ENCODE data around the gene KCNH1.

DNA sequence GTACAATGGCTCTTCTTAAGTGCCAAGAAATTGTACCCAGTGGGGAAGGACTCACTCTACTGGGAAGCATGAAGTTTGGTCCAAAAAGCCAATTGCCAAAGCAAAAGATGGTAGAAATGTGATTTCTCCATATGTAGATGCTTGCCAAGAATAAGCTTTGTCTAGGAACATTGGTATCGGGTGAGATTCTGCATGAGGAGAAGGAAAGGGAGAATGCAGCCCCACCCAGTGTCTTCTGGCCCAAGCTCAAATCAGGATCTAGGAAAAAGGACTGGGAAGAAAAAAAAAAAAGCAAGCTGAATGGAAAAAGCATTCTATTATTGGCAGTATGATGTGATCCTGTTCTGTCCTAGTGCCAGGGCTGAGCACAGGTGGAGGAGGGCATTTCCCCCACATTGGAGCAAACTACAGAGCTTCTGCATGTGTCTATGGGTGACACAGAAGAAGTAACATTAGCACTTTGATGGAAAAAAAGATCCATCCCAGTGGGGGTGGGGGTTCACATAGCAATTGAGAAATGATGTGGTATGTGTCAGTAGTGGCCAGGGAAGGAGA is 226.6 kb downstream of the KCNH1 start:
- TF ChIP-seq, protein P1, sequence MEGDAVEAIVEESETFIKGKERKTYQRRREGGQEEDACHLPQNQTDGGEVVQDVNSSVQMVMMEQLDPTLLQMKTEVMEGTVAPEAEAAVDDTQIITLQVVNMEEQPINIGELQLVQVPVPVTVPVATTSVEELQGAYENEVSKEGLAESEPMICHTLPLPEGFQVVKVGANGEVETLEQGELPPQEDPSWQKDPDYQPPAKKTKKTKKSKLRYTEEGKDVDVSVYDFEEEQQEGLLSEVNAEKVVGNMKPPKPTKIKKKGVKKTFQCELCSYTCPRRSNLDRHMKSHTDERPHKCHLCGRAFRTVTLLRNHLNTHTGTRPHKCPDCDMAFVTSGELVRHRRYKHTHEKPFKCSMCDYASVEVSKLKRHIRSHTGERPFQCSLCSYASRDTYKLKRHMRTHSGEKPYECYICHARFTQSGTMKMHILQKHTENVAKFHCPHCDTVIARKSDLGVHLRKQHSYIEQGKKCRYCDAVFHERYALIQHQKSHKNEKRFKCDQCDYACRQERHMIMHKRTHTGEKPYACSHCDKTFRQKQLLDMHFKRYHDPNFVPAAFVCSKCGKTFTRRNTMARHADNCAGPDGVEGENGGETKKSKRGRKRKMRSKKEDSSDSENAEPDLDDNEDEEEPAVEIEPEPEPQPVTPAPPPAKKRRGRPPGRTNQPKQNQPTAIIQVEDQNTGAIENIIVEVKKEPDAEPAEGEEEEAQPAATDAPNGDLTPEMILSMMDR (IDR thresholded peaks at IDR 0.05; ENCODE audit: insufficient read depth, low read depth, low read length): no peak
- TF ChIP-seq EZH2 (IDR thresholded peaks at IDR 0.05; ENCODE audit: insufficient read depth, low read length): no peak

All from astrocyte (in vitro differentiated cells and primary cell).